SK-N-SH (cell line): ENCODE results near the gene SORL1. TPM values are rescaled to one million over a fixed set of nuclear protein-coding genes. Genes with fewer than 3 reads are reported as not detected.

Experiments used
- CTCF ChIA-PET: fragments of 300-600, 350-600 bp; formaldehyde crosslinking; extraction: SDS; loops from one replicate; lab custom pipeline; 2021; lab: Yijun Ruan, JAX
- POLR2A ChIA-PET: fragments of 350-600 bp; sonication (Branson Sonifier 250); formaldehyde crosslinking; extraction: SDS; loops from one replicate; lab custom pipeline; 2020; ENCODE audit warnings: antibody characterized with exemption, inconsistent platforms; lab: Yijun Ruan, JAX
- DNase-seq: peaks from one replicate; pipeline ENCODE4 v3.0.0; 2012
- H2AFZ ChIP-seq: fragments of 200-600 bp; sonication (generic); 2 replicates; pipeline ENCODE4 v1.8.1; 2016; ENCODE audit warnings: antibody characterized with exemption, mild to moderate bottlenecking, low read depth
- H3F3A ChIP-seq: fragments of 200-600 bp; sonication (generic); replicated peaks from 2 replicates; pipeline ENCODE3; 2016; ENCODE audit warnings: antibody characterized with exemption, mild to moderate bottlenecking; ENCODE audit not compliant: insufficient read depth
- H3K27ac ChIP-seq, 2 experiments: fragments of 200-500 bp in 1 of 2; fragments of 200-600 bp in 1 of 2; sonication (Bioruptor generic) in 1 of 2; sonication (generic), shearing (Covaris generic) in 1 of 2; 2 replicates each; pipeline versions ENCODE4 v1.5.1 to v1.6.1; 2014 to 2016; ENCODE audit warnings: low read depth in 2 of 2, inconsistent platforms in 1 of 2, low read length in 1 of 2, mild to moderate bottlenecking in 1 of 2, mixed read lengths in 1 of 2
- H3K27me3 ChIP-seq: fragments of 200-600 bp; sonication (generic), shearing (Covaris generic); 2 replicates; pipeline ENCODE4 v1.6.1; 2016; ENCODE audit warnings: mixed run types; ENCODE audit not compliant: insufficient read depth
- H3K36me3 ChIP-seq, 2 experiments: fragments of 200-500 bp in 1 of 2; fragments of 200-600 bp in 1 of 2; sonication (Bioruptor generic) in 1 of 2; sonication (generic) in 1 of 2; replicated peaks in 1 of 2; 2 replicates each; pipeline versions ENCODE3 to v1.5.1; 2014 to 2016; ENCODE audit warnings: low read length in 1 of 2, mild to moderate bottlenecking in 1 of 2; ENCODE audit not compliant: insufficient read depth in 2 of 2, control insufficient read depth in 1 of 2
- H3K4me1 ChIP-seq, 2 experiments: fragments of 200-500 bp in 1 of 2; fragments of 200-600 bp in 1 of 2; sonication (Bioruptor generic) in 1 of 2; sonication (generic), shearing (Covaris generic) in 1 of 2; 2 replicates each; pipeline versions ENCODE4 v1.5.1 to v1.6.1; 2014 to 2016; ENCODE audit warnings: low read depth in 1 of 2, low read length in 1 of 2, mixed run types in 1 of 2; ENCODE audit not compliant: insufficient read depth in 2 of 2, control insufficient read depth in 1 of 2
- H3K4me2 ChIP-seq: fragments of 200-600 bp; sonication (generic), shearing (Covaris generic); 2 replicates; pipeline ENCODE4 v1.6.1; 2017; ENCODE audit warnings: mixed run types
- H3K4me3 ChIP-seq, 2 experiments: fragments of 200-500 bp in 1 of 2; fragments of 200-600 bp in 1 of 2; sonication (Bioruptor generic) in 1 of 2; sonication (generic), shearing (Covaris generic) in 1 of 2; 2 replicates each; pipeline versions ENCODE4 v1.5.1 to v1.8.1; 2014 to 2016; ENCODE audit warnings: low read depth in 2 of 2, inconsistent platforms in 1 of 2, low read length in 1 of 2, mild to moderate bottlenecking in 1 of 2, mixed read lengths in 1 of 2, moderate library complexity in 1 of 2
- H3K79me2 ChIP-seq: fragments of 200-600 bp; sonication (generic); 2 replicates; pipeline ENCODE4 v1.8.1; 2017; ENCODE audit warnings: mild to moderate bottlenecking; ENCODE audit not compliant: insufficient read depth
- H3K9ac ChIP-seq: fragments of 200-600 bp; sonication (generic); 2 replicates; pipeline ENCODE4 v1.6.1; 2017; ENCODE audit warnings: mixed run types
- H3K9me2 ChIP-seq: fragments of 200-600 bp; sonication (generic); 2 replicates; pipeline ENCODE4 v1.6.1; 2017; ENCODE audit warnings: mixed run types
- H3K9me3 ChIP-seq: fragments of 200-600 bp; sonication (generic); 2 replicates; pipeline ENCODE4 v1.6.1; 2017; ENCODE audit warnings: mixed run types, mild to moderate bottlenecking, moderate library complexity
- H4K20me1 ChIP-seq: fragments of 200-600 bp; sonication (generic); 2 replicates; pipeline ENCODE4 v1.6.1; 2017; ENCODE audit warnings: mild to moderate bottlenecking, mixed run types; ENCODE audit not compliant: insufficient read depth
- ELF1 ChIP-seq: IDR thresholded peaks from 2 replicates; pipeline ENCODE4 v1.4.0; 2012
- EP300 ChIP-seq, 2 experiments: IDR thresholded peaks; 2 replicates each; pipeline versions ENCODE4 v1.4.0 to v1.6.1; 2012; ENCODE audit warnings: borderline replicate concordance in 1 of 2, low read depth in 1 of 2, low read length in 1 of 2
- FOSL2 ChIP-seq: IDR thresholded peaks from 2 replicates; pipeline ENCODE4 v1.4.0; 2012; ENCODE audit warnings: low read depth, mild to moderate bottlenecking, moderate library complexity, borderline replicate concordance
- FOXJ3 ChIP-seq: sonication (generic); formaldehyde crosslinking; IDR thresholded peaks from 2 replicates; pipeline ENCODE4 v1.5.1; 2020; ENCODE audit warnings: mild to moderate bottlenecking, missing genetic modification reagents
- IRF3 ChIP-seq: fragments of 150-350 bp; IDR thresholded peaks from 2 replicates; pipeline ENCODE4 v1.6.1; 2016; ENCODE audit warnings: mild to moderate bottlenecking, low read depth, low read length
- JUND ChIP-seq: IDR thresholded peaks from 2 replicates; pipeline ENCODE4 v1.4.0; 2012
- MAX ChIP-seq: IDR thresholded peaks from 2 replicates; pipeline ENCODE4 v1.4.0; 2012; ENCODE audit warnings: low read depth
- MEF2A ChIP-seq: IDR thresholded peaks from 2 replicates; pipeline ENCODE4 v1.4.0; 2012; ENCODE audit warnings: low read depth, borderline replicate concordance
- MXI1 ChIP-seq: IDR thresholded peaks from 2 replicates; pipeline ENCODE4 v1.6.1; 2012; ENCODE audit warnings: mild to moderate bottlenecking, low read depth, low read length, improper control_type of control experiment
- NFIC ChIP-seq: IDR thresholded peaks from 2 replicates; pipeline ENCODE4 v1.4.0; 2012; ENCODE audit warnings: borderline replicate concordance
- NRF1 ChIP-seq: IDR thresholded peaks from 2 replicates; pipeline ENCODE4 v1.6.1; 2012; ENCODE audit warnings: low read depth, mild to moderate bottlenecking, low read length
- PBX3 ChIP-seq: IDR thresholded peaks from 2 replicates; pipeline ENCODE4; 2012
- POLR2AphosphoS5 ChIP-seq: IDR thresholded peaks from 2 replicates; pipeline ENCODE4 v1.6.1; 2012; ENCODE audit warnings: low read depth, low read length
- RCOR1 ChIP-seq: fragments of 150-350 bp; IDR thresholded peaks from 2 replicates; pipeline ENCODE4 v1.6.1; 2017; ENCODE audit warnings: antibody characterized with exemption, low read length
- RXRA ChIP-seq: IDR thresholded peaks from 2 replicates; pipeline ENCODE4 v1.4.0; 2012; ENCODE audit warnings: low read depth, mild to moderate bottlenecking, borderline replicate concordance
- SIN3A ChIP-seq: IDR thresholded peaks from 2 replicates; pipeline ENCODE4 v1.6.1; 2012; ENCODE audit warnings: low read depth, mild to moderate bottlenecking, low read length, moderate library complexity, borderline replicate concordance
- SMC3 ChIP-seq: IDR thresholded peaks from 2 replicates; pipeline ENCODE4 v1.6.1; 2012; ENCODE audit warnings: low read depth, low read length, improper control_type of control experiment
- TCF12 ChIP-seq: IDR thresholded peaks from 2 replicates; pipeline ENCODE4 v1.4.0; 2012
- USF1 ChIP-seq: IDR thresholded peaks from 2 replicates; pipeline ENCODE4 v1.4.0; 2012; ENCODE audit warnings: low read depth, borderline replicate concordance
- ZBTB33 ChIP-seq: IDR thresholded peaks from 2 replicates; pipeline ENCODE4 v1.4.0; 2012; ENCODE audit warnings: low read depth, borderline replicate concordance
- WGBS: methylation state at CpG from one replicate; pipeline ENCODE4 v1.1.6; 2017; ENCODE audit warnings: low lambda C conversion rate; 5-methylcytosine and 5-hydroxymethylcytosine counted together
- polyA plus RNA-seq, 3 experiments: library from polyadenylated mRNA; depleted of rRNA; stranded (reverse); fragments of >200 nt; gene quantifications; 2 replicates each; pipeline ENCODE4 v1.2.3, GENCODE V29; 2012

Gene SORL1
- polyA plus RNA-seq, 1 of the 3 experiments (the other 2 are of a cell fraction): 7.1 TPM

- WGBS: 29% methylated on average over 3 of the region's 3 CpGs
- H4K20me1 ChIP-seq: no peaks in the 10 kb centered on the region
- TF ChIP-seq TCF12: peak; percentile 46
- TF ChIP-seq JUND: peak; percentile 32; the same call in 1 of the 2 replicates
- no peak for TF ChIP-seq IRF3
- peak; percentile 42 for TF ChIP-seq PBX3
- TF ChIP-seq FOXJ3 (CRISPR knock-in tag): no peak
- 0 out of 2 replicates have a peak, but pooled peaks have one; percentile 12 for TF ChIP-seq RCOR1
- peak; percentile 32; the same call in 1 of the 2 replicates for TF ChIP-seq FOSL2
- peak; percentile 30; the same call in 1 of the 2 replicates for TF ChIP-seq RXRA
- no peak for TF ChIP-seq USF1
- peak; percentile 28; the same call in 1 of the 2 replicates for TF ChIP-seq NFIC
- no peak for TF ChIP-seq MXI1
- CTCF ChIA-PET: interaction anchor here (1.3 kb wide), 1 partner anchor 14 kb away, joined by 3 read pairs; no protein-coding TSS in a partner anchor
- H3K4me3 ChIP-seq: no peak overlapping the region
- POLR2A ChIA-PET: no interaction called here
- H3K27ac ChIP-seq: no peak overlapping the region
- no peak overlapping the region for H3K9ac ChIP-seq
- H3K9me3 ChIP-seq: no peaks in the 10 kb centered on the region
- H3K9me2 ChIP-seq: no peaks in the 10 kb centered on the region
- no peaks in the 10 kb centered on the region for H3K36me3 ChIP-seq
- H2AFZ ChIP-seq: no peak overlapping the region; the same call in 1 of the 2 replicates
- DNase-seq: no peak
- H3K4me1 ChIP-seq: peaks cover 0 to 6% of the 10 kb centered on the region in 2 experiments; a peak in 2 of 4 replicates
- H3F3A ChIP-seq: no peaks in the 10 kb centered on the region
- no peaks in the 10 kb centered on the region for H3K27me3 ChIP-seq
- H3K4me2 ChIP-seq: no peak overlapping the region
- H3K79me2 ChIP-seq: no peaks in the 10 kb centered on the region
These were observed 88.5 kb downstream of the SORL1 start for GRCh38 chr11:121540627-121541026.

- CTCF ChIA-PET: no interaction called here
- no peak for DNase-seq
- Histone ChIP-seq H3K27ac (no peak overlapping the region), H3K36me3 (no peaks in the 10 kb centered on the region), H4K20me1 (no peaks in the 10 kb centered on the region), H3F3A (no peaks in the 10 kb centered on the region), H3K9me2 (no peaks in the 10 kb centered on the region), H3K4me3 (no peak overlapping the region), H3K4me2 (no peak overlapping the region), H3K9me3 (no peaks in the 10 kb centered on the region), H3K79me2 (no peaks in the 10 kb centered on the region), H3K27me3 (no peaks in the 10 kb centered on the region), H3K9ac (no peak overlapping the region), H2AFZ (no peak overlapping the region), H3K4me1 (peaks cover 0 to 3% of the 10 kb centered on the region in 2 experiments; a peak in 2 of 4 replicates)
- 81% methylated on average over 6 of the region's 6 CpGs for WGBS
- no peak for TF ChIP-seq FOSL2
- no peak for TF ChIP-seq RCOR1
- TF ChIP-seq ZBTB33: no peak
- no peak for TF ChIP-seq SMC3
- TF ChIP-seq MEF2A: no peak
- no peak for TF ChIP-seq RXRA
- TF ChIP-seq NRF1: no peak
- TF ChIP-seq POLR2AphosphoS5: no peak
- no peak for TF ChIP-seq EP300 (IDR thresholded peaks at IDR 0.05; ENCODE audit: borderline replicate concordance in 1 of 2, low read depth in 1 of 2, low read length in 1 of 2)
- no peak for TF ChIP-seq MAX
- no peak for TF ChIP-seq MXI1
- TF ChIP-seq TCF12: no peak
- no peak for TF ChIP-seq ELF1
- no peak for TF ChIP-seq SIN3A
- POLR2A ChIA-PET: no interaction called here
These were observed 91.8 kb downstream of the SORL1 start for GRCh38 chr11:121543836-121544380.
